GM10248 (cell line): ENCODE results near the gene TMEM52.

Source experiments
- CTCF ChIA-PET: fragments of 300-600 bp; sonication (Branson Sonifier 250); formaldehyde crosslinking; extraction: SDS; loops from one replicate; lab custom pipeline; 2021; ENCODE audit warnings: antibody characterized with exemption; lab: Yijun Ruan, JAX
- POLR2A ChIA-PET: fragments of 350-650 bp; sonication (Branson Sonifier 250); formaldehyde crosslinking; extraction: SDS; loops from one replicate; lab custom pipeline; 2020; ENCODE audit warnings: antibody characterized with exemption; lab: Yijun Ruan, JAX
- DNase-seq: peaks from one replicate; pipeline ENCODE4 v3.0.0; 2012; ENCODE audit errors: extremely low spot score
- CTCF ChIP-seq: IDR thresholded peaks from 2 replicates; pipeline ENCODE4 v1.5.1; 2012; ENCODE audit warnings: mild to moderate bottlenecking, low read depth; ENCODE audit errors: extremely low read depth, missing control alignments, control extremely low read depth

The TMEM52 gene

DNA sequence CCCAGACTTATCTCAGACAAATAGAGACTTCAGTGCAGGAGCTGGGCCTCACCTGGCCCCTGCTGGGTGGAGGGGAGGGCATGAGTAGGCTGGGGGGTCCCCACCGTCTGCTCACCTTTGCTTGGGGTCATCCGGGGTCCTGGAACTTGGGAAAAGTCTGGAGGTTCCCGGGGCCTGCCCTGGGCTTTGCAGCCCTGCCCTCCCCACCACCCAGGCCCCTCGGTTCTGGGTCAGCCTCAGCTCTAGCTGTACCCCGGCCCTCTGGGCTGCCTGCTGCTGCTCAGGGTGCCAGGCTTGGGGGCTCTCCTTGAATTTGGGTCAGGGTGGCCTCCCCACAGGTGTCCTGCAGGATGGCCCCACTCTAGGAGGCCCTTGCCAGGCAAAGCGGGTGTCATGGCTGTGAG lies 2.4 kb upstream of the TMEM52 start:
- DNase-seq: no peak
- TF ChIP-seq CTCF: no peak
- POLR2A ChIA-PET: no interaction called here
- CTCF ChIA-PET: no interaction called here

- no peak for DNase-seq
- ChIA-PET POLR2A (no interaction called here), CTCF (interaction anchor here (1.6 kb wide), 1 partner anchor 15 kb away, joined by 3 read pairs; no protein-coding TSS in a partner anchor)
These were observed 1.8 kb upstream of the TMEM52 start for GRCh38 chr1:1920608-1921458.

DNA sequence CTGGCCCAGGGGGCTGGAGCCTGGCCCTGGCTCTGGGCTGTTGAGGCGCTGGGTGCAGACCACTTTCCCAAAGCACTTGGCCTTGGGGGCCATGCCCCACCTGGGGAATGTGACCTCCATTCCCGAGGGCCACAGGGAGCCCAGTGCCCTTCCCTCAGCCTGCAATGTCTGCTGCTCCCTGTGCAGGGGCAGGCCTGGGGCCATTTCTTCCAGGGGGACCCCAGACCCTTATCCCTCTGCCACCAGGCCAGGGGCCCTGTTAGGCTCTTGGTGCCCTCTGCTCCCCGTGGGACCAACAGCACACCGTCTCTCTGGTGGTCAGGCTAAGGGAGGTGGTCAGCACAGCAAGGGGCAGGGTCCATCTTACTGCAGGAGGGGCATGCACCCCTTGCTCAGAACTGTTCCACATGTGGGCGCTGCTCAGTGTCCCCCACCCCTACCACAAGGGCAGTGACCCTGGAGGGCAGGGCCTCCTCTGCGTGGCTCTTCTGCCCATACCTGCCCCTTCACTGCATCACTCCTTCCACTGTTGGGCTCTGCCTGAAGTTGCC lies 1.1 kb upstream of the TMEM52 start:
- no peak for DNase-seq
- no peak for TF ChIP-seq CTCF
- CTCF ChIA-PET: interaction anchor here (1.6 kb wide), 1 partner anchor 14 kb away, joined by 3 read pairs; no protein-coding TSS in a partner anchor
- POLR2A ChIA-PET: no interaction called here

More at GRCh38 chr1:1920608-1921458, 1.8 kb upstream of the TMEM52 start:
- TF ChIP-seq CTCF: no peak

GRCh38 chr1:1919304-1920056 lies 401 bp upstream of the TMEM52 start:
- DNase-seq: peak; percentile 100
- no peak for TF ChIP-seq CTCF
- ChIA-PET CTCF (interaction anchor here (1.6 kb wide), 1 partner anchor 14 kb away, joined by 3 read pairs; no protein-coding TSS in a partner anchor), POLR2A (no interaction called here)

- CTCF ChIA-PET: interaction anchor here (1.4 kb wide), 1 partner anchor 9 kb away, joined by 6 read pairs; no protein-coding TSS in a partner anchor
- TF ChIP-seq CTCF: no peak
These were observed 831 bp downstream of the TMEM52 start for GRCh38 chr1:1917995-1918900.

More at GRCh38 chr1:1917995-1918900, 831 bp downstream of the TMEM52 start:
- POLR2A ChIA-PET: interaction anchor here (1.0 kb wide), 1 partner anchor 9 kb away, joined by 6 read pairs; no protein-coding TSS in a partner anchor
- DNase-seq: no peak
